Esophagus muscularis mucosa (tissue), 4 donors: ENCODE results near the gene HIGD2A. TPM values are rescaled to one million over a fixed set of nuclear protein-coding genes. Genes with fewer than 3 reads are reported as not detected.

Experiments used
- DNase-seq: peaks from one replicate; pipeline ENCODE4 v3.0.0-alpha.2; 2017; ENCODE audit errors: extremely low spot score
- H3K27ac ChIP-seq, 4 donors: fragments of 200-600 bp; sonication (generic); replicated peaks in 1 of 4; 1 replicate in 3 of 4; 2 replicates in 1 of 4; pipeline ENCODE4 v1.5.1; 2016 to 2019; ENCODE audit warnings: mild to moderate bottlenecking in 1 of 4
- H3K27me3 ChIP-seq, 4 donors: fragments of 200-600 bp; sonication (generic); one replicate each; pipeline versions ENCODE4 v1.5.1 to v1.6.0; 2016 to 2019
- H3K36me3 ChIP-seq, 4 donors: fragments of 200-600 bp; sonication (generic); one replicate each; pipeline ENCODE4 v1.5.1; 2016 to 2019
- H3K4me1 ChIP-seq, 4 donors: fragments of 200-600 bp; sonication (generic); one replicate each; pipeline ENCODE4 v1.5.1; 2016 to 2019
- H3K4me3 ChIP-seq, 4 donors: fragments of 200-600 bp; sonication (generic); 1 replicate in 2 of 4; 2 replicates in 2 of 4; pipeline ENCODE4 v1.5.1; 2016 to 2019; ENCODE audit warnings: mild to moderate bottlenecking in 4 of 4, moderate library complexity in 1 of 4
- H3K9me3 ChIP-seq, 4 donors: fragments of 200-600 bp; sonication (generic); 1 replicate in 3 of 4; 2 replicates in 1 of 4; pipeline ENCODE4 v1.5.1; 2016 to 2019
- CTCF ChIP-seq, 3 experiments: fragments of 200-600 bp in 2 of 3; fragments of 450-650 bp in 1 of 3; sonication (generic) in 2 of 3; IDR thresholded peaks; one replicate each; pipeline ENCODE4 v1.5.1; 2017 to 2019; ENCODE audit warnings: antibody characterized with exemption in 3 of 3, mild to moderate bottlenecking in 2 of 3, moderate library complexity in 1 of 3
- EP300 ChIP-seq: sonication (generic); formaldehyde crosslinking; IDR thresholded peaks from one replicate; pipeline ENCODE4 v1.6.1; 2017; ENCODE audit warnings: antibody characterized with exemption
- POLR2A ChIP-seq: fragments of 450-650 bp; IDR thresholded peaks from one replicate; pipeline ENCODE4 v1.6.1; 2017; ENCODE audit warnings: antibody characterized with exemption, moderate library complexity, mild to moderate bottlenecking, low read depth
- POLR2AphosphoS5 ChIP-seq, 2 donors: sonication (generic); formaldehyde crosslinking; IDR thresholded peaks; one replicate each; pipeline ENCODE4 v1.6.1; 2017; ENCODE audit warnings: antibody characterized with exemption in 2 of 2
- WGBS: methylation state at CpG from one replicate; pipeline ENCODE4 v1.1.5; 2018; 5-methylcytosine and 5-hydroxymethylcytosine counted together
- intact Hi-C: fragments of 100-400 bp; cut with DNase I; formaldehyde crosslinking; loops from one replicate; pipeline ENCODE4 v1.15.1; 2023
- total RNA-seq, 4 donors: library from RNA; depleted of rRNA; stranded (reverse); fragments of >200 nt; gene quantifications; one replicate each; pipeline versions ENCODE4 v1.1.0 to v1.2.1, GENCODE V29; 2016

The HIGD2A gene
- total RNA-seq, 4 donors from 2014 or later: 120 to 179 (median 160) TPM

- WGBS: 91% methylated on average over 16 of the region's 16 CpGs
- Histone ChIP-seq H3K9me3 (no peaks in the 10 kb centered on the region), H3K36me3 (peaks cover 24 to 88% (median 71%) of the 10 kb centered on the region in 4 donors), H3K4me1 (peaks cover 10 to 22% (median 16%) of the 10 kb centered on the region in 4 donors), H3K4me3 (no peak overlapping the region), H3K27ac (no peak overlapping the region), H3K27me3 (no peaks in the 10 kb centered on the region)
- intact Hi-C loops: no loop called here
- no peak for DNase-seq
- no peak for TF ChIP-seq POLR2AphosphoS5 (IDR thresholded peaks at IDR 0.05)
- TF ChIP-seq CTCF (IDR thresholded peaks at IDR 0.05): no peak
- TF ChIP-seq EP300: no peak
- no peak for TF ChIP-seq POLR2A
Observed at GRCh38 chr5:176355400-176356178, 33.0 kb upstream of the HIGD2A start.

GRCh38 chr5:176356179-176356566, 32.4 kb upstream of the HIGD2A start:
- no peak overlapping the region for H3K27ac ChIP-seq
- intact Hi-C loops: no loop called here
- H3K9me3 ChIP-seq: no peaks in the 10 kb centered on the region
- H3K27me3 ChIP-seq: no peaks in the 10 kb centered on the region
- WGBS: 93% methylated on average over 3 of the region's 3 CpGs
- TF ChIP-seq EP300: no peak
- no peak for TF ChIP-seq CTCF (IDR thresholded peaks at IDR 0.05)
- no peak for TF ChIP-seq POLR2AphosphoS5 (IDR thresholded peaks at IDR 0.05)
- TF ChIP-seq POLR2A: no peak
- H3K4me1 ChIP-seq: peaks cover 10 to 25% (median 20%) of the 10 kb centered on the region in 4 donors
- peaks cover 19 to 82% (median 65%) of the 10 kb centered on the region in 4 donors for H3K36me3 ChIP-seq
- H3K4me3 ChIP-seq: no peak overlapping the region
- no peak for DNase-seq

GRCh38 chr5:176359658-176360057, 28.9 kb upstream of the HIGD2A start:
- no peak for TF ChIP-seq POLR2A
- TF ChIP-seq EP300: no peak
- TF ChIP-seq POLR2AphosphoS5 (IDR thresholded peaks at IDR 0.05): no peak
- TF ChIP-seq CTCF (IDR thresholded peaks at IDR 0.05): no peak
- peak overlapping the region in 2 of 4 donors; percentile 4 to 92 for H3K4me3 ChIP-seq
- H3K27me3 ChIP-seq: no peaks in the 10 kb centered on the region
- H3K27ac ChIP-seq: no peak overlapping the region
- H3K9me3 ChIP-seq: no peaks in the 10 kb centered on the region
- peaks cover 4 to 48% (median 30%) of the 10 kb centered on the region in 4 donors for H3K36me3 ChIP-seq
- 59% methylated on average over 4 of the region's 4 CpGs for WGBS
- no peak for DNase-seq
- peaks cover 11 to 36% (median 31%) of the 10 kb centered on the region in 4 donors for H3K4me1 ChIP-seq
- intact Hi-C loops: no loop called here

GRCh38 chr5:176360894-176361436, 27.6 kb upstream of the HIGD2A start:
- no peak for TF ChIP-seq EP300
- no peak for TF ChIP-seq CTCF (IDR thresholded peaks at IDR 0.05)
- TF ChIP-seq POLR2A: no peak
- no peak for TF ChIP-seq POLR2AphosphoS5 (IDR thresholded peaks at IDR 0.05)
- DNase-seq: no peak
- Histone ChIP-seq H3K4me1 (peaks cover 14 to 44% (median 43%) of the 10 kb centered on the region in 4 donors), H3K4me3 (peak overlapping the region; percentile 88 to 93 (median 90)), H3K9me3 (no peaks in the 10 kb centered on the region), H3K27me3 (no peaks in the 10 kb centered on the region), H3K36me3 (peaks cover 0 to 34% (median 19%) of the 10 kb centered on the region in 4 donors), H3K27ac (peak overlapping the region; percentile 77 to 85 (median 84))
- WGBS: 4% methylated on average over 15 of the region's 27 CpGs
- intact Hi-C loops: no loop called here
